ENCODE data around the gene HEYL.

GRCh38 chr1:39670689-39671088 lies 31.2 kb upstream of the HEYL start:
- TF ChIP-seq CTCF (IDR thresholded peaks at IDR 0.05) = no peak
- no peak for TF ChIP-seq POLR2A (IDR thresholded peaks at IDR 0.05)

Measured in heart left ventricle (tissue), 13 donors.